ENCODE data around the gene RPS16. TPM values are rescaled to one million over a fixed set of nuclear protein-coding genes. Genes with fewer than 3 reads are reported as not detected.
A peak's percentile ranks its signal among the peaks of the same experiment; 100 is the strongest.

RPS16 gene
- total RNA-seq, 4 donors from 2014 or later: 1,048 to 1,762 (median 1,462) TPM

GRCh38 chr19:39408392-39409207 is 27.1 kb downstream of the RPS16 start:
- Histone ChIP-seq H3K9me3 (no peaks in the 10 kb centered on the region), H3K36me3 (peaks cover 10 to 22% (median 18%) of the 10 kb centered on the region in 3 donors), H3K27ac (peak overlapping the region; percentile 94 to 100 (median 100)), H3K27me3 (peaks cover 0 to 3% of the 10 kb centered on the region in 2 donors), H3K4me3 (peak overlapping the region; percentile 66 to 98 (median 88)), H3K4me1 (peaks cover 6 to 41% (median 39%) of the 10 kb centered on the region in 4 donors)
- TF ChIP-seq CTCF (IDR thresholded peaks at IDR 0.05) (no peak), POLR2A (IDR thresholded peaks at IDR 0.05) (peak; percentile 13 to 64), EP300 (IDR thresholded peaks at IDR 0.05) (peak in 1 of 2 donors; percentile 96)
- WGBS, 2 donors: 12 to 24% methylated on average over 20 of the region's 20 CpGs
- peak in 1 of 2 donors; percentile 71 for DNase-seq (ENCODE audit: low spot score in 2 of 2)

GRCh38 chr19:39407660-39408391 is 27.9 kb downstream of the RPS16 start:
- H3K27me3 ChIP-seq: peaks cover 0 to 3% of the 10 kb centered on the region in 2 donors
- no peak for DNase-seq (ENCODE audit: low spot score in 2 of 2)
- H3K27ac ChIP-seq: peak overlapping the region; percentile 94 to 100 (median 100)
- H3K9me3 ChIP-seq: no peaks in the 10 kb centered on the region
- WGBS, 2 donors: 4 to 20% methylated on average over 13 to 24 of the region's 40 CpGs
- peaks cover 10 to 22% (median 18%) of the 10 kb centered on the region in 3 donors for H3K36me3 ChIP-seq
- H3K4me1 ChIP-seq: peaks cover 6 to 46% (median 39%) of the 10 kb centered on the region in 4 donors
- peak; percentile 5 to 45 for TF ChIP-seq POLR2A (IDR thresholded peaks at IDR 0.05)
- TF ChIP-seq EP300 (IDR thresholded peaks at IDR 0.05): peak in 1 of 2 donors; percentile 95
- peak in 1 of 5 experiments; percentile 19 for TF ChIP-seq CTCF (IDR thresholded peaks at IDR 0.05)
- H3K4me3 ChIP-seq: peak overlapping the region; percentile 66 to 98 (median 88)

- no peak for DNase-seq (ENCODE audit: low spot score in 2 of 2)
- peaks cover 0 to 3% of the 10 kb centered on the region in 2 donors for H3K27me3 ChIP-seq
- 0% methylated on average over 14 of the region's 14 CpGs; no CpG with 5 or more reads in 1 of the 2 donors for WGBS, 2 donors
Measured at GRCh38 chr19:39407410-39407659, 28.4 kb downstream of the RPS16 start.

GRCh38 chr19:39406656-39407409 is 28.9 kb downstream of the RPS16 start, which contains the start of gene ZFP36:
ZFP36 (plus strand) TSS chr19:39406847; CDS start chr19:39406905, 58 bp downstream.
- H3K4me1 ChIP-seq: peaks cover 6 to 56% (median 49%) of the 10 kb centered on the region in 4 donors
- peaks cover 10 to 22% (median 18%) of the 10 kb centered on the region in 3 donors for H3K36me3 ChIP-seq
- no peaks in the 10 kb centered on the region for H3K9me3 ChIP-seq
- TF ChIP-seq EP300 (IDR thresholded peaks at IDR 0.05): peak; percentile 39 to 100
- TF ChIP-seq CTCF (IDR thresholded peaks at IDR 0.05): peak in 2 of 5 experiments; percentile 25 to 26
- TF ChIP-seq POLR2A (IDR thresholded peaks at IDR 0.05): peak; percentile 97 to 99
- H3K27me3 ChIP-seq: peaks cover 0 to 3% of the 10 kb centered on the region in 2 donors
- DNase-seq (ENCODE audit: low spot score in 2 of 2): peak; percentile 90 to 95
- H3K4me3 ChIP-seq: peak within 1 kb of the TSS; percentile 66 to 98 (median 88)
- WGBS, 2 donors: 1% methylated on average over 41 to 42 of the region's 56 CpGs
- peak within 1 kb of the TSS; percentile 94 to 100 (median 100) for H3K27ac ChIP-seq

More at GRCh38 chr19:39407410-39407659, 28.4 kb downstream of the RPS16 start:
- H3K36me3 ChIP-seq: peaks cover 10 to 22% (median 18%) of the 10 kb centered on the region in 3 donors
- TF ChIP-seq EP300 (IDR thresholded peaks at IDR 0.05): no peak
- TF ChIP-seq CTCF (IDR thresholded peaks at IDR 0.05): no peak
- peak overlapping the region; percentile 66 to 98 (median 88) for H3K4me3 ChIP-seq
- H3K9me3 ChIP-seq: no peaks in the 10 kb centered on the region
- H3K27ac ChIP-seq: peak overlapping the region; percentile 94 to 100 (median 100)
- H3K4me1 ChIP-seq: peaks cover 6 to 51% (median 44%) of the 10 kb centered on the region in 4 donors
